HEK293 (cell line): ENCODE results near the gene P2RY11.

ENCODE experiments used
- CTCF ChIA-PET: fragments of 350-600 bp; formaldehyde crosslinking; extraction: SDS; loops from one replicate; lab custom pipeline; 2021; ENCODE audit warnings: antibody characterized with exemption; lab: Yijun Ruan, JAX
- POLR2A ChIA-PET: fragments of 300-600 bp; formaldehyde crosslinking; extraction: SDS; loops from one replicate; lab custom pipeline; 2020; ENCODE audit warnings: antibody characterized with exemption, inconsistent platforms; lab: Yijun Ruan, JAX
- H3K27ac ChIP-seq: fragments of 200-500 bp; sonication (Bioruptor generic); 2 replicates; pipeline ENCODE4 v1.5.1; 2014; ENCODE audit warnings: low read depth, low read length, control low read depth, inconsistent platforms; ENCODE audit errors: extremely low read depth
- H3K36me3 ChIP-seq, 2 experiments: fragments of 200-500 bp in 1 of 2; sonication (Bioruptor generic) in 1 of 2; 1 replicate in 1 of 2; 2 replicates in 1 of 2; pipeline ENCODE4 v1.5.1; 2014 to 2017; ENCODE audit warnings: inconsistent platforms in 2 of 2, low read length in 2 of 2; ENCODE audit not compliant: control insufficient read depth in 2 of 2, insufficient read depth in 1 of 2
- H3K4me1 ChIP-seq: fragments of 200-500 bp; sonication (Bioruptor generic); 2 replicates; pipeline ENCODE4 v1.5.1; 2014; ENCODE audit warnings: mild to moderate bottlenecking, low read length, inconsistent platforms; ENCODE audit not compliant: control insufficient read depth, insufficient read depth
- H3K4me3 ChIP-seq: 2 replicates; pipeline ENCODE4 v1.5.1; 2011; ENCODE audit warnings: low read depth, mild to moderate bottlenecking, control low read depth, low read length, moderate library complexity
- H3K9me3 ChIP-seq: fragments of 200-500 bp; sonication (Bioruptor generic); 2 replicates; pipeline ENCODE4 v1.5.1; 2014; ENCODE audit warnings: low read depth, low read length, inconsistent platforms; ENCODE audit not compliant: control insufficient read depth, insufficient read depth
- AEBP2 ChIP-seq: fragments of 450-650 bp; formaldehyde crosslinking; IDR thresholded peaks from 2 replicates; pipeline ENCODE4 v1.5.1; 2016; ENCODE audit warnings: missing biosample characterization, missing genetic modification characterization, borderline replicate concordance
- BCL6B ChIP-seq: fragments of 450-650 bp; formaldehyde crosslinking; IDR thresholded peaks from 2 replicates; pipeline ENCODE4 v1.5.1; 2017; ENCODE audit warnings: missing biosample characterization, missing genetic modification characterization
- GLI2 ChIP-seq: fragments of 450-650 bp; formaldehyde crosslinking; IDR thresholded peaks from 2 replicates; pipeline ENCODE4; 2017; ENCODE audit warnings: missing biosample characterization, missing genetic modification characterization, low read depth, borderline replicate concordance
- KLF8 ChIP-seq: fragments of 450-650 bp; formaldehyde crosslinking; IDR thresholded peaks from 2 replicates; pipeline ENCODE4 v1.5.1; 2016; ENCODE audit warnings: missing biosample characterization, missing genetic modification characterization
- MZF1 ChIP-seq: fragments of 450-650 bp; formaldehyde crosslinking; IDR thresholded peaks from 2 replicates; pipeline ENCODE4 v1.5.1; 2017; ENCODE audit warnings: missing biosample characterization, missing genetic modification characterization, borderline replicate concordance
- OVOL3 ChIP-seq: fragments of 450-650 bp; formaldehyde crosslinking; IDR thresholded peaks from 2 replicates; pipeline ENCODE4 v1.5.1; 2016; ENCODE audit warnings: missing biosample characterization, missing genetic modification characterization
- REPIN1 ChIP-seq: fragments of 450-650 bp; formaldehyde crosslinking; IDR thresholded peaks from 2 replicates; pipeline ENCODE4 v1.5.1; 2017; ENCODE audit warnings: missing biosample characterization, missing genetic modification characterization, low read depth
- SCRT2 ChIP-seq: fragments of 450-650 bp; formaldehyde crosslinking; IDR thresholded peaks from 2 replicates; pipeline ENCODE4 v1.5.1; 2016; ENCODE audit warnings: missing biosample characterization, missing genetic modification characterization
- SP7 ChIP-seq: fragments of 450-650 bp; formaldehyde crosslinking; IDR thresholded peaks from 2 replicates; pipeline ENCODE4 v1.5.1; 2016; ENCODE audit warnings: missing biosample characterization, missing genetic modification characterization
- TRIM28 ChIP-seq: IDR thresholded peaks from 2 replicates; pipeline ENCODE4 v1.6.1; 2011; ENCODE audit warnings: low read length, control low read depth, borderline replicate concordance
- ZBTB17 ChIP-seq: fragments of 450-650 bp; formaldehyde crosslinking; IDR thresholded peaks from 2 replicates; pipeline ENCODE4 v1.5.1; 2016; ENCODE audit warnings: missing biosample characterization, missing genetic modification characterization
- ZBTB26 ChIP-seq: fragments of 450-650 bp; formaldehyde crosslinking; optimal IDR thresholded peaks from 2 replicates; pipeline ENCODE3; 2016; ENCODE audit warnings: missing biosample characterization, mild to moderate bottlenecking, missing genetic modification characterization
- ZBTB7A ChIP-seq: fragments of 450-650 bp; formaldehyde crosslinking; IDR thresholded peaks from 2 replicates; pipeline ENCODE4 v1.5.1; 2016; ENCODE audit warnings: low read depth, missing biosample characterization, missing genetic modification characterization
- ZFP69B ChIP-seq: fragments of 450-650 bp; formaldehyde crosslinking; IDR thresholded peaks from 2 replicates; pipeline ENCODE4 v1.5.1; 2016; ENCODE audit warnings: missing biosample characterization, missing genetic modification characterization
- ZIC2 ChIP-seq: fragments of 450-650 bp; formaldehyde crosslinking; IDR thresholded peaks from 2 replicates; pipeline ENCODE4 v1.5.1; 2016; ENCODE audit warnings: missing biosample characterization, missing genetic modification characterization
- ZNF121 ChIP-seq: fragments of 450-650 bp; formaldehyde crosslinking; IDR thresholded peaks from 2 replicates; pipeline ENCODE4 v1.5.1; 2016; ENCODE audit warnings: missing biosample characterization, missing genetic modification characterization
- ZNF132 ChIP-seq: fragments of 450-650 bp; formaldehyde crosslinking; IDR thresholded peaks from 2 replicates; pipeline ENCODE4 v1.5.1; 2017; ENCODE audit warnings: missing biosample characterization, missing genetic modification characterization, borderline replicate concordance
- ZNF174 ChIP-seq: fragments of 450-650 bp; formaldehyde crosslinking; IDR thresholded peaks from 2 replicates; pipeline ENCODE4 v1.5.0; 2017; ENCODE audit warnings: missing biosample characterization, mild to moderate bottlenecking, missing genetic modification characterization
- ZNF2 ChIP-seq: fragments of 450-650 bp; formaldehyde crosslinking; IDR thresholded peaks from 2 replicates; pipeline ENCODE4 v1.5.1; 2016; ENCODE audit warnings: missing biosample characterization, missing genetic modification characterization
- ZNF335 ChIP-seq: fragments of 450-650 bp; formaldehyde crosslinking; conservative IDR thresholded peaks from 2 replicates; pipeline ENCODE4 v1.5.1; 2016; ENCODE audit warnings: missing biosample characterization, missing genetic modification characterization
- ZNF354C ChIP-seq: fragments of 450-650 bp; formaldehyde crosslinking; IDR thresholded peaks from 2 replicates; pipeline ENCODE4 v1.5.1; 2016; ENCODE audit warnings: missing biosample characterization, missing genetic modification characterization, low read depth, borderline replicate concordance
- ZNF366 ChIP-seq: fragments of 450-650 bp; formaldehyde crosslinking; conservative IDR thresholded peaks from 2 replicates; pipeline ENCODE4 v1.5.1; 2016; ENCODE audit warnings: missing biosample characterization, missing genetic modification characterization
- ZNF37A ChIP-seq: fragments of 450-650 bp; IDR thresholded peaks from 2 replicates; pipeline ENCODE4 v1.5.1; 2018; ENCODE audit warnings: missing biosample characterization, missing genetic modification characterization
- ZNF548 ChIP-seq: fragments of 450-650 bp; formaldehyde crosslinking; IDR thresholded peaks from 2 replicates; pipeline ENCODE4 v1.5.1; 2016; ENCODE audit warnings: missing biosample characterization, missing genetic modification characterization
- ZNF549 ChIP-seq: fragments of 450-650 bp; IDR thresholded peaks from 2 replicates; pipeline ENCODE4 v1.5.1; 2018; ENCODE audit warnings: missing biosample characterization, missing genetic modification characterization, mild to moderate bottlenecking, inconsistent platforms, moderate library complexity
- ZNF560 ChIP-seq: fragments of 450-650 bp; formaldehyde crosslinking; IDR thresholded peaks from 2 replicates; pipeline ENCODE4 v1.5.1; 2017; ENCODE audit warnings: missing biosample characterization, missing genetic modification characterization, borderline replicate concordance
- ZNF561 ChIP-seq: fragments of 450-650 bp; IDR thresholded peaks from 2 replicates; pipeline ENCODE4 v1.5.1; 2018; ENCODE audit warnings: missing biosample characterization, missing genetic modification characterization, borderline replicate concordance
- ZNF629 ChIP-seq: fragments of 450-650 bp; formaldehyde crosslinking; IDR thresholded peaks from 2 replicates; pipeline ENCODE4 v1.5.1; 2017; ENCODE audit warnings: missing biosample characterization, missing genetic modification characterization
- ZNF639 ChIP-seq: fragments of 450-650 bp; formaldehyde crosslinking; IDR thresholded peaks from 2 replicates; pipeline ENCODE4 v1.5.1; 2016; ENCODE audit warnings: missing biosample characterization, missing genetic modification characterization
- ZNF704 ChIP-seq: fragments of 450-650 bp; formaldehyde crosslinking; IDR thresholded peaks from 2 replicates; pipeline ENCODE4 v1.5.1; 2016; ENCODE audit warnings: missing biosample characterization, missing genetic modification characterization
- ZNF707 ChIP-seq: fragments of 450-650 bp; formaldehyde crosslinking; IDR thresholded peaks from 2 replicates; pipeline ENCODE4 v1.5.1; 2016; ENCODE audit warnings: missing biosample characterization, missing genetic modification characterization
- ZNF837 ChIP-seq: fragments of 450-650 bp; formaldehyde crosslinking; IDR thresholded peaks from 2 replicates; pipeline ENCODE4 v1.5.1; 2016; ENCODE audit warnings: missing biosample characterization, missing genetic modification characterization
- ZNF843 ChIP-seq: fragments of 450-650 bp; formaldehyde crosslinking; IDR thresholded peaks from 2 replicates; pipeline ENCODE4 v1.5.1; 2016; ENCODE audit warnings: missing biosample characterization, missing genetic modification characterization

The P2RY11 gene

GRCh38 chr19:10095622-10095947, 15.9 kb upstream of the P2RY11 start:
- no peaks in the 10 kb centered on the region for H3K36me3 ChIP-seq
- H3K4me1 ChIP-seq = no peaks in the 10 kb centered on the region

GRCh38 chr19:10095948-10096614, 15.4 kb upstream of the P2RY11 start:
- CTCF ChIA-PET = interaction anchor here (0.5 to 2.3 kb wide), 9 partner anchors 13 to 663 kb away, joined by 3 to 15 read pairs (median 4); no protein-coding TSS in a partner anchor
- no peaks in the 10 kb centered on the region for H3K9me3 ChIP-seq
- no peak overlapping the region; the same call in 1 of the 2 replicates for H3K27ac ChIP-seq
- POLR2A ChIA-PET = interaction anchor here (0.5 to 2.5 kb wide), 12 partner anchors 10 to 284 kb away, joined by 3 to 26 read pairs (median 4); partner anchors contain the start of genes P2RY11, PPAN and TYK2
- H3K4me3 ChIP-seq = peak overlapping the region; percentile 25
- H3K36me3 ChIP-seq = no peaks in the 10 kb centered on the region
- H3K4me1 ChIP-seq = no peaks in the 10 kb centered on the region
- TF ChIP-seq BCL6B (tag by site-specific recombination) (no peak), ZBTB26 (tag by site-specific recombination) (peak; percentile 78), ZNF366 (tag by site-specific recombination) (no peak), TRIM28 (no peak; the same call in 1 of the 2 replicates), ZNF37A (tag by site-specific recombination) (no peak), OVOL3 (tag by site-specific recombination) (no peak), ZNF174 (no peak), ZNF121 (tag by site-specific recombination) (no peak), ZNF704 (tag by site-specific recombination) (no peak), ZIC2 (tag by site-specific recombination) (peak; percentile 80), ZNF548 (tag by site-specific recombination) (no peak), ZNF132 (tag by site-specific recombination) (no peak), SCRT2 (no peak), ZFP69B (tag by site-specific recombination) (0 out of 2 replicates have a peak, but pooled peaks have one; percentile 33), ZNF639 (tag by site-specific recombination) (no peak), REPIN1 (tag by site-specific recombination) (no peak), ZNF549 (tag by site-specific recombination) (no peak), MZF1 (tag by site-specific recombination) (no peak), ZNF843 (tag by site-specific recombination) (no peak), ZBTB7A (tag by site-specific recombination) (no peak), ZNF837 (no peak), ZNF354C (tag by site-specific recombination) (no peak), ZNF560 (tag by site-specific recombination) (no peak), ZNF629 (tag by site-specific recombination) (no peak), GLI2 (tag by site-specific recombination) (no peak), ZNF707 (tag by site-specific recombination) (no peak), AEBP2 (tag by site-specific recombination) (no peak)

More at GRCh38 chr19:10095622-10095947, 15.9 kb upstream of the P2RY11 start:
- H3K9me3 ChIP-seq = no peaks in the 10 kb centered on the region
- ChIA-PET POLR2A (interaction anchor here (0.5 to 2.5 kb wide), 11 partner anchors 11 to 285 kb away, joined by 3 to 26 read pairs (median 4); partner anchors contain the start of genes P2RY11, PPAN and TYK2), CTCF (interaction anchor here (0.8 to 2.1 kb wide), 3 partner anchors 20 to 154 kb away, joined by 3 to 6 read pairs (median 5); no protein-coding TSS in a partner anchor)
- H3K27ac ChIP-seq = no peak overlapping the region
- no peak overlapping the region for H3K4me3 ChIP-seq
- TF ChIP-seq ZBTB17 (tag by site-specific recombination) (peak; percentile 72), KLF8 (no peak), SP7 (tag by site-specific recombination) (peak; percentile 71), ZNF335 (tag by site-specific recombination) (peak; percentile 73; the same call in 1 of the 2 replicates), ZNF561 (tag by site-specific recombination) (0 out of 2 replicates have a peak, but pooled peaks have one; percentile 19), ZNF2 (tag by site-specific recombination) (no peak)
